ENCODE results near the gene CNTLN. TPM values are rescaled to one million over a fixed set of nuclear protein-coding genes. Genes with fewer than 3 reads are reported as not detected.

CNTLN gene
- total and polyA plus RNA-seq, 8 donors, result 0.58 to 28.5 (median 3.3) TPM

DNA sequence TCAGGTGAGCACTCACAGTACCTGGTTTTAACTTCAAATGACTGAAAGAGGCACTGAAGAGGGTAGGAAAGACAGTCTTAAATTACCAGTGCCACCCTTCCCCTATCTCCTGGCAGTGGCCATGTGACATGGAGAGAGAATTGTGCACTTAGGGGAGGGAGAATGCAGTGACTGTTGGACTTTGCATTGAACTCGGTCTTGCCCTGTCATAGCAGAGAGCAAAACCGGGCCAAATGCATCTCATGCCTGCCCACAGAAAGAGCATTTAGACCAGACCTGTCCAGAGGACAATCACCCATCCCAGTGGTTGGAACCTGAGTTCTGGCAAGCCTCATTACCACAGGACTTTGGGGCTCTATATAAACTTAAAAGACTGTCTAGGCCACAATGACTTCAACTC is 232.2 kb downstream of the CNTLN start:
- no peak for TF ChIP-seq CTCF (IDR thresholded peaks at IDR 0.05)
- TF ChIP-seq POLR2AphosphoS5 (IDR thresholded peaks at IDR 0.05), result no peak
- no peak for TF ChIP-seq POLR2A (IDR thresholded peaks at IDR 0.05)
- TF ChIP-seq EP300 (IDR thresholded peaks at IDR 0.05), result no peak
- intact Hi-C loops (cut with DNase I; ENCODE audit: low total_unique reads), result no loop called here
- H3K9me3 ChIP-seq, result no peaks in the 10 kb centered on the region
- H3K4me1 ChIP-seq, result no peaks in the 10 kb centered on the region
- no peak overlapping the region for H3K27ac ChIP-seq
- H3K4me3 ChIP-seq, result no peak overlapping the region
- H3K27me3 ChIP-seq, result no peaks in the 10 kb centered on the region
- 84 to 100% (median 88%) methylated on average over 2 of the region's 2 CpGs for WGBS, 5 donors
- H3K36me3 ChIP-seq, result peaks cover 3 to 29% (median 17%) of the 10 kb centered on the region in 4 donors
- DNase-seq, result no peak

DNA sequence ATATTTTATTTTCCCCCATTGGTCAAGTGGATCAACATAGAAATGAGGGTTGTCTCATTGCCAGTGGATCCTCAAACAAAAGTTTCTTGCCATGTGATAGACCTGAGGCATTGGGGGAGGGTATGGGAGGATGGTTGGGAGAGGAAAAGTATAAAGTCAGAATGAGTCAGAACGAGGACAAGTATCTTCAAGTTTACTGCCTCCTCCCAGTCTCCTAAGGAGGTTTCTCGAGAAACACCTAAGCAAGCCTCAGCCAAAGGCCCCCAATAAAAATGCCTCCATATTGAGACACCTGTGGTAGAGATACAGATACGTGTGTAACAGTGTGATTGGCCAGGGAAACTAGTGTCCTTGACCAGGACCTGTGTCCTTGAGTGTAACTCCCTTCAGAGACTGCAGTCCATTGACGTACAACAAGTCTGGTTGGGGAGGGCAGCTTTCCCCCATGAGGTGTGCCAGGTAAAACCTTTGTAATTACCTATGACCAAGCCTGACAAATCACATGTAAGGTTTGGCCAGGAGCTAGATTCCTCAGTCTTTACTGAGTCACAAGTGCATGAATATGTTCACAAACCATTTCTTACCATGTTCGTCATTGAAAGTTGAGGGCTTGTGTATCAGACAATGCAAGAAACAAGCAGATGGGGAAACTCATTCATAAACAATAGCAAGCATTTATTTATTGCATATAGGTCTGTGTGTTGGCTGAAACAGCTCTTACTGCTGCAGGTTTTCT is 245.5 kb downstream of the CNTLN start:
- Histone ChIP-seq H3K9me3 (no peaks in the 10 kb centered on the region), H3K27ac (no peak overlapping the region), H3K4me3 (no peak overlapping the region), H3K4me1 (no peaks in the 10 kb centered on the region), H3K27me3 (no peaks in the 10 kb centered on the region), H3K36me3 (no peaks in the 10 kb centered on the region)
- no peak for DNase-seq
- intact Hi-C loops (cut with DNase I; ENCODE audit: low total_unique reads), result no loop called here
- 89 to 95% (median 90%) methylated on average over 5 of the region's 5 CpGs for WGBS, 5 donors
- TF ChIP-seq CTCF (IDR thresholded peaks at IDR 0.05), result no peak
- TF ChIP-seq POLR2AphosphoS5 (IDR thresholded peaks at IDR 0.05), result no peak
- no peak for TF ChIP-seq EP300 (IDR thresholded peaks at IDR 0.05)
- no peak for TF ChIP-seq POLR2A (IDR thresholded peaks at IDR 0.05)

GRCh38 chr9:17387565-17387964 is 252.7 kb downstream of the CNTLN start:
- Histone ChIP-seq H3K36me3 (peaks cover 0 to 6% (median 0%) of the 10 kb centered on the region in 4 donors), H3K27me3 (no peaks in the 10 kb centered on the region), H3K27ac (no peak overlapping the region), H3K9me3 (no peaks in the 10 kb centered on the region), H3K4me1 (no peaks in the 10 kb centered on the region), H3K4me3 (no peak overlapping the region)
- intact Hi-C loops (cut with DNase I; ENCODE audit: low total_unique reads), result no loop called here
- no peak for DNase-seq
- TF ChIP-seq CTCF (IDR thresholded peaks at IDR 0.05) (no peak), POLR2A (IDR thresholded peaks at IDR 0.05) (no peak), POLR2AphosphoS5 (IDR thresholded peaks at IDR 0.05) (no peak), EP300 (IDR thresholded peaks at IDR 0.05) (no peak)

GRCh38 chr9:17389026-17389425 is 254.2 kb downstream of the CNTLN start:
- intact Hi-C loops (cut with DNase I; ENCODE audit: low total_unique reads), result no loop called here
- Histone ChIP-seq H3K27me3 (no peaks in the 10 kb centered on the region), H3K9me3 (no peaks in the 10 kb centered on the region), H3K36me3 (peaks cover 0 to 6% (median 0%) of the 10 kb centered on the region in 4 donors), H3K4me3 (no peak overlapping the region), H3K27ac (no peak overlapping the region), H3K4me1 (no peaks in the 10 kb centered on the region)
- TF ChIP-seq POLR2AphosphoS5 (IDR thresholded peaks at IDR 0.05) (no peak), CTCF (IDR thresholded peaks at IDR 0.05) (no peak)
- DNase-seq, result no peak
- 0 to 50% (median 0%) methylated on average over 1 of the region's 1 CpG for WGBS, 5 donors
